ENCODE results near the gene WDR77.

WDR77 gene

GRCh38 chr1:111422546-111423391, 26.3 kb downstream of the WDR77 start:
- no peak for DNase-seq

GRCh38 chr1:111420377-111420776, 28.7 kb downstream of the WDR77 start:
- DNase-seq = no peak

GRCh38 chr1:111419037-111419436, 30.0 kb downstream of the WDR77 start:
- no peak for DNase-seq

GRCh38 chr1:111417755-111418154, 31.3 kb downstream of the WDR77 start:
- no peak for DNase-seq

GRCh38 chr1:111415461-111415860, 33.6 kb downstream of the WDR77 start:
- no peak for DNase-seq

GRCh38 chr1:111414756-111415155, 34.3 kb downstream of the WDR77 start:
- DNase-seq = no peak

GRCh38 chr1:111412839-111413238, 36.2 kb downstream of the WDR77 start:
- no peak for DNase-seq

GRCh38 chr1:111407301-111407700, 41.8 kb downstream of the WDR77 start:
- DNase-seq = no peak

GRCh38 chr1:111406321-111406768, 42.7 kb downstream of the WDR77 start:
- DNase-seq = no peak

- DNase-seq = no peak
These were observed 44.5 kb downstream of the WDR77 start for GRCh38 chr1:111404588-111404987.

- no peak for DNase-seq
These were observed 47.0 kb downstream of the WDR77 start for GRCh38 chr1:111402083-111402482.

GRCh38 chr1:111399792-111400610, 49.1 kb downstream of the WDR77 start:
- peak; percentile 46 for DNase-seq

- DNase-seq = no peak
These were observed 56.6 kb downstream of the WDR77 start for GRCh38 chr1:111392460-111392945.

- DNase-seq = no peak
These were observed 57.0 kb downstream of the WDR77 start for GRCh38 chr1:111392042-111392441.
